ENCODE results near the gene MLC1.

The MLC1 gene

DNA sequence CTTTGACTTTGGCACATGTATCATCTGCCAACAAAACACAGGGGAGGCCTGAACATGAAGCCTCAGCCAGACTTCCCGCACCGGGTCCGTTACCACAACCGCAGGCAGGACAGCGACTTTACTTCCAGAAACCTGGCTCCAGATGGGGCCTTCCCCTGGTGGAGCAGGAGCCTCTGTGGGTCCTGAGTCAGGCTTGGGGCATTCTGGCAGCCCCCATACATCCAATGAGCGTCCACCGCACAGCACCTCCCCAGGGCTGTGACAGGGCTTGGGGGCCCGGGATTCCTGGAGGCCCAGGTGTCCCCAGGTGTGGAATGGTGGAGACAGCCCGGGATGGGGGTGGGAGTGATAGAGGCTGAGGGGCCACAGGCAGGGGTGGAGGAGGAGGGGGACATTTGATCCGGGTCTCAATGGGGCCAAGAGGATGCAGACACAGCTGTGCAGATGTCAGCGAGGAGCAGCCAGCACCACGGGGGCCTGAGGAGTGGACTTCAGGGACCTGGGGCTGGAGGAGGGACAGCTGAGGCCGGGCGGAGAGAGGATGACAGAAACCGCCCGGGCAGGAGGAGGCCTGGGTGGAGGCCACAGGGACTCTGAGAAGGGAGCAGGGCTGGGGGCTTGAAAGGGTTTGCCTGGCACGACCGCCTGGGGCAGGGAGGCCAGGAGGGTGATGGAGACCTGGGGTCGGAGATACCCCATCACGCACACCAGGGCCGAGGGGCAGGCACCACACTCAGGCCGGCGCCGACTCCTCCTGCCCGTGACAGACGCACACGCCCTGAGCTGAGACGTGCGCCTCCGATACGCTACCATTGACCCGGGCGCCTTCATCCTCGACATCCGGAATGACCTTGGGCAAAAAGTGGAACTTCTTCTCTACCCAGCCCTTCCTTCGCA is 35.7 kb downstream of the MLC1 start:
- ATAC-seq, result no peak
- TF ChIP-seq ZNF565 (CRISPR knock-in tag; conservative IDR thresholded peaks at IDR 0.05; ENCODE audit: low read depth) (no peak), ZFP30 (CRISPR knock-in tag; IDR thresholded peaks at IDR 0.05) (no peak), ZC3H10 (CRISPR knock-in tag; IDR thresholded peaks at IDR 0.05) (no peak), BACH2 (CRISPR knock-in tag; IDR thresholded peaks at IDR 0.05; ENCODE audit: borderline replicate concordance) (no peak), OSR1 (CRISPR knock-in tag; IDR thresholded peaks at IDR 0.05) (no peak), RARB (CRISPR knock-in tag; IDR thresholded peaks at IDR 0.05) (no peak), SNAI2 (CRISPR knock-in tag; IDR thresholded peaks at IDR 0.05) (no peak), ZNF8 (CRISPR knock-in tag; IDR thresholded peaks at IDR 0.05) (no peak), TCF4 (CRISPR knock-in tag; IDR thresholded peaks at IDR 0.05; ENCODE audit: borderline replicate concordance) (no peak), ZFP3 (CRISPR knock-in tag; IDR thresholded peaks at IDR 0.05) (no peak), TOX (CRISPR knock-in tag; IDR thresholded peaks at IDR 0.05; ENCODE audit: borderline replicate concordance) (no peak)
- TF ChIP-seq, protein P1, sequence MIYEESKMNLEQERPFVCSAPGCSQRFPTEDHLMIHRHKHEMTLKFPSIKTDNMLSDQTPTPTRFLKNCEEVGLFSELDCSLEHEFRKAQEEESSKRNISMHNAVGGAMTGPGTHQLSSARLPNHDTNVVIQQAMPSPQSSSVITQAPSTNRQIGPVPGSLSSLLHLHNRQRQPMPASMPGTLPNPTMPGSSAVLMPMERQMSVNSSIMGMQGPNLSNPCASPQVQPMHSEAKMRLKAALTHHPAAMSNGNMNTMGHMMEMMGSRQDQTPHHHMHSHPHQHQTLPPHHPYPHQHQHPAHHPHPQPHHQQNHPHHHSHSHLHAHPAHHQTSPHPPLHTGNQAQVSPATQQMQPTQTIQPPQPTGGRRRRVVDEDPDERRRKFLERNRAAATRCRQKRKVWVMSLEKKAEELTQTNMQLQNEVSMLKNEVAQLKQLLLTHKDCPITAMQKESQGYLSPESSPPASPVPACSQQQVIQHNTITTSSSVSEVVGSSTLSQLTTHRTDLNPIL (CRISPR knock-in tag; IDR thresholded peaks at IDR 0.05; ENCODE audit: low read depth), result no peak
- TF ChIP-seq, protein P2, sequence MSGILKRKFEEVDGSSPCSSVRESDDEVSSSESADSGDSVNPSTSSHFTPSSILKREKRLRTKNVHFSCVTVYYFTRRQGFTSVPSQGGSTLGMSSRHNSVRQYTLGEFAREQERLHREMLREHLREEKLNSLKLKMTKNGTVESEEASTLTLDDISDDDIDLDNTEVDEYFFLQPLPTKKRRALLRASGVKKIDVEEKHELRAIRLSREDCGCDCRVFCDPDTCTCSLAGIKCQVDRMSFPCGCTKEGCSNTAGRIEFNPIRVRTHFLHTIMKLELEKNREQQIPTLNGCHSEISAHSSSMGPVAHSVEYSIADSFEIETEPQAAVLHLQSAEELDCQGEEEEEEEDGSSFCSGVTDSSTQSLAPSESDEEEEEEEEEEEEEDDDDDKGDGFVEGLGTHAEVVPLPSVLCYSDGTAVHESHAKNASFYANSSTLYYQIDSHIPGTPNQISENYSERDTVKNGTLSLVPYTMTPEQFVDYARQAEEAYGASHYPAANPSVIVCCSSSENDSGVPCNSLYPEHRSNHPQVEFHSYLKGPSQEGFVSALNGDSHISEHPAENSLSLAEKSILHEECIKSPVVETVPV (CRISPR knock-in tag; IDR thresholded peaks at IDR 0.05), result no peak
- TF ChIP-seq, protein P3, sequence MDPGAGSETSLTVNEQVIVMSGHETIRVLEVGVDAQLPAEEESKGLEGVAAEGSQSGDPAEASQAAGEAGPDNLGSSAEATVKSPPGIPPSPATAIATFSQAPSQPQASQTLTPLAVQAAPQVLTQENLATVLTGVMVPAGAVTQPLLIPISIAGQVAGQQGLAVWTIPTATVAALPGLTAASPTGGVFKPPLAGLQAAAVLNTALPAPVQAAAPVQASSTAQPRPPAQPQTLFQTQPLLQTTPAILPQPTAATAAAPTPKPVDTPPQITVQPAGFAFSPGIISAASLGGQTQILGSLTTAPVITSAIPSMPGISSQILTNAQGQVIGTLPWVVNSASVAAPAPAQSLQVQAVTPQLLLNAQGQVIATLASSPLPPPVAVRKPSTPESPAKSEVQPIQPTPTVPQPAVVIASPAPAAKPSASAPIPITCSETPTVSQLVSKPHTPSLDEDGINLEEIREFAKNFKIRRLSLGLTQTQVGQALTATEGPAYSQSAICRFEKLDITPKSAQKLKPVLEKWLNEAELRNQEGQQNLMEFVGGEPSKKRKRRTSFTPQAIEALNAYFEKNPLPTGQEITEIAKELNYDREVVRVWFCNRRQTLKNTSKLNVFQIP (CRISPR knock-in tag; IDR thresholded peaks at IDR 0.05; ENCODE audit: borderline replicate concordance, low read depth), result no peak
- TF ChIP-seq, protein P4, sequence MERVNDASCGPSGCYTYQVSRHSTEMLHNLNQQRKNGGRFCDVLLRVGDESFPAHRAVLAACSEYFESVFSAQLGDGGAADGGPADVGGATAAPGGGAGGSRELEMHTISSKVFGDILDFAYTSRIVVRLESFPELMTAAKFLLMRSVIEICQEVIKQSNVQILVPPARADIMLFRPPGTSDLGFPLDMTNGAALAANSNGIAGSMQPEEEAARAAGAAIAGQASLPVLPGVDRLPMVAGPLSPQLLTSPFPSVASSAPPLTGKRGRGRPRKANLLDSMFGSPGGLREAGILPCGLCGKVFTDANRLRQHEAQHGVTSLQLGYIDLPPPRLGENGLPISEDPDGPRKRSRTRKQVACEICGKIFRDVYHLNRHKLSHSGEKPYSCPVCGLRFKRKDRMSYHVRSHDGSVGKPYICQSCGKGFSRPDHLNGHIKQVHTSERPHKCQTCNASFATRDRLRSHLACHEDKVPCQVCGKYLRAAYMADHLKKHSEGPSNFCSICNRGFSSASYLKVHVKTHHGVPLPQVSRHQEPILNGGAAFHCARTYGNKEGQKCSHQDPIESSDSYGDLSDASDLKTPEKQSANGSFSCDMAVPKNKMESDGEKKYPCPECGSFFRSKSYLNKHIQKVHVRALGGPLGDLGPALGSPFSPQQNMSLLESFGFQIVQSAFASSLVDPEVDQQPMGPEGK (CRISPR knock-in tag; IDR thresholded peaks at IDR 0.05; ENCODE audit: borderline replicate concordance), result no peak

DNA sequence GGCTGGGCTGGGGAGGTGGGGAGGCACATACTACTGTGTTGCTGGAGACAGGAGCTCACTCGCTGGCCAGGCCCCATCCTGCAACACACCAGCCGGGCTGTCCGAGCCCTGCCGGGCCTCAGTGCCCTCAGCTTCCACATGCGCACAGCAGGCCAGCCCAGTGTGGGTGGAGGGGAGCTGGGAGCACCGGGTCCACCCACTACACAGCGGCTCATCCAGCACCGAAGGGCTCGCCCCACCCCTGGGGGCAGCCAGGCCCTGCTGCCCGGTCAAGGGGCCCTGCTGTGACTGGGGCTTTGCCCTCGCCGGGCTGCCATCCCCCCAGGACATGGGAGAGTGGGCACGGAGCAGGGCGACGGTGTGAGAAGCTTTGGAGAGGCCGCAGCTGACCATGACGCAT is 36.4 kb downstream of the MLC1 start:
- no peak for ATAC-seq
- no peak for TF ChIP-seq ZNF8 (CRISPR knock-in tag; IDR thresholded peaks at IDR 0.05)
- TF ChIP-seq, protein P3 (CRISPR knock-in tag; IDR thresholded peaks at IDR 0.05; ENCODE audit: borderline replicate concordance, low read depth), result no peak
- no peak for TF ChIP-seq GLIS3 (CRISPR knock-in tag; IDR thresholded peaks at IDR 0.05)
- TF ChIP-seq, protein P5, sequence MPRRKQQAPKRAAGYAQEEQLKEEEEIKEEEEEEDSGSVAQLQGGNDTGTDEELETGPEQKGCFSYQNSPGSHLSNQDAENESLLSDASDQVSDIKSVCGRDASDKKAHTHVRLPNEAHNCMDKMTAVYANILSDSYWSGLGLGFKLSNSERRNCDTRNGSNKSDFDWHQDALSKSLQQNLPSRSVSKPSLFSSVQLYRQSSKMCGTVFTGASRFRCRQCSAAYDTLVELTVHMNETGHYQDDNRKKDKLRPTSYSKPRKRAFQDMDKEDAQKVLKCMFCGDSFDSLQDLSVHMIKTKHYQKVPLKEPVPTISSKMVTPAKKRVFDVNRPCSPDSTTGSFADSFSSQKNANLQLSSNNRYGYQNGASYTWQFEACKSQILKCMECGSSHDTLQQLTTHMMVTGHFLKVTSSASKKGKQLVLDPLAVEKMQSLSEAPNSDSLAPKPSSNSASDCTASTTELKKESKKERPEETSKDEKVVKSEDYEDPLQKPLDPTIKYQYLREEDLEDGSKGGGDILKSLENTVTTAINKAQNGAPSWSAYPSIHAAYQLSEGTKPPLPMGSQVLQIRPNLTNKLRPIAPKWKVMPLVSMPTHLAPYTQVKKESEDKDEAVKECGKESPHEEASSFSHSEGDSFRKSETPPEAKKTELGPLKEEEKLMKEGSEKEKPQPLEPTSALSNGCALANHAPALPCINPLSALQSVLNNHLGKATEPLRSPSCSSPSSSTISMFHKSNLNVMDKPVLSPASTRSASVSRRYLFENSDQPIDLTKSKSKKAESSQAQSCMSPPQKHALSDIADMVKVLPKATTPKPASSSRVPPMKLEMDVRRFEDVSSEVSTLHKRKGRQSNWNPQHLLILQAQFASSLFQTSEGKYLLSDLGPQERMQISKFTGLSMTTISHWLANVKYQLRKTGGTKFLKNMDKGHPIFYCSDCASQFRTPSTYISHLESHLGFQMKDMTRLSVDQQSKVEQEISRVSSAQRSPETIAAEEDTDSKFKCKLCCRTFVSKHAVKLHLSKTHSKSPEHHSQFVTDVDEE (CRISPR knock-in tag; IDR thresholded peaks at IDR 0.05), result no peak
- TF ChIP-seq ZNF565 (CRISPR knock-in tag; conservative IDR thresholded peaks at IDR 0.05; ENCODE audit: low read depth), result no peak
- no peak for TF ChIP-seq ZC3H10 (CRISPR knock-in tag; IDR thresholded peaks at IDR 0.05)
- TF ChIP-seq, protein P1 (CRISPR knock-in tag; IDR thresholded peaks at IDR 0.05; ENCODE audit: low read depth), result no peak
- TF ChIP-seq BACH2 (CRISPR knock-in tag; IDR thresholded peaks at IDR 0.05; ENCODE audit: borderline replicate concordance), result no peak

Measured in SK-N-SH treated with all-trans-retinoic acid at 6 μM for 48 hours (cell line).